PC-9 (cell line): ENCODE measurements around the gene SBNO2. TPM values are rescaled to one million over a fixed set of nuclear protein-coding genes. Genes with fewer than 3 reads are reported as not detected.

Experiments used
- BruUV-seq: library from RNA; stranded (reverse); fragments of 400-500 nt; replicated peaks from 2 replicates; lab custom pipeline; 2021; lab: Mats Ljungman, UMichigan
- CTCF ChIA-PET: fragments of 300-600 bp; sonication (Branson Sonifier 250); formaldehyde crosslinking; loops from one replicate; lab custom pipeline; 2022; ENCODE audit warnings: antibody characterized with exemption; lab: Charles Lee
- POLR2A ChIA-PET: fragments of 300-600 bp; sonication (Branson Sonifier 250); formaldehyde crosslinking; loops from one replicate; lab custom pipeline; 2022; ENCODE audit warnings: antibody characterized with exemption; ENCODE audit not compliant: unreplicated experiment; lab: Charles Lee
- DNase-seq, 2 experiments: peaks; one replicate each; pipeline versions ENCODE4 v3.0.0 to v3.0.0-alpha.2; 2015 to 2022; ENCODE audit warnings: mixed read lengths in 1 of 2
- H2AFZ ChIP-seq: fragments of 200-600 bp; sonication (generic); 2 replicates; pipeline ENCODE4 v1.8.1; 2017; ENCODE audit warnings: antibody characterized with exemption
- H3F3A ChIP-seq: fragments of 200-600 bp; sonication (generic); 2 replicates; pipeline ENCODE4 v1.8.1; 2017; ENCODE audit warnings: antibody characterized with exemption, mild to moderate bottlenecking, low read depth; ENCODE audit not compliant: insufficient read depth
- H3K27ac ChIP-seq: fragments of 200-600 bp; sonication (generic); 2 replicates; pipeline ENCODE4 v1.6.1; 2016; ENCODE audit warnings: mixed run types
- H3K27me3 ChIP-seq: fragments of 200-600 bp; sonication (generic); 2 replicates; pipeline ENCODE4 v1.6.1; 2016; ENCODE audit warnings: low read depth, mixed run types; ENCODE audit not compliant: insufficient read depth
- H3K36me3 ChIP-seq: fragments of 200-600 bp; sonication (generic); 2 replicates; pipeline ENCODE4 v1.6.1; 2016; ENCODE audit warnings: low read depth, mixed run types
- H3K4me1 ChIP-seq: fragments of 200-600 bp; sonication (generic); replicated peaks from 2 replicates; pipeline ENCODE4 v1.6.1; 2016; ENCODE audit warnings: mixed run types; ENCODE audit not compliant: insufficient read depth
- H3K4me2 ChIP-seq: fragments of 200-600 bp; sonication (generic); 2 replicates; pipeline ENCODE4 v1.6.1; 2017; ENCODE audit warnings: mixed run types
- H3K4me3 ChIP-seq: fragments of 200-600 bp; sonication (generic); 2 replicates; pipeline ENCODE4 v1.6.1; 2016; ENCODE audit warnings: mixed run types
- H3K79me2 ChIP-seq: fragments of 200-600 bp; sonication (generic); 2 replicates; pipeline ENCODE4 v1.6.1; 2017; ENCODE audit warnings: low read depth, mixed run types
- H3K9me2 ChIP-seq: fragments of 200-600 bp; sonication (generic); 2 replicates; pipeline ENCODE4 v1.8.1; 2017; ENCODE audit warnings: mild to moderate bottlenecking; ENCODE audit not compliant: insufficient read depth
- H3K9me3 ChIP-seq: fragments of 200-600 bp; sonication (generic); 2 replicates; pipeline ENCODE4 v1.8.1; 2016; ENCODE audit warnings: low read depth; ENCODE audit not compliant: insufficient read depth
- H4K20me1 ChIP-seq: fragments of 200-600 bp; sonication (generic); 2 replicates; pipeline ENCODE4 v1.8.1; 2017; ENCODE audit not compliant: insufficient read depth
- EZH2 ChIP-seq: fragments of 200-600 bp; sonication (generic); IDR thresholded peaks from 2 replicates; pipeline ENCODE4 v1.8.0; 2017; ENCODE audit warnings: antibody characterized with exemption, low read depth
- intact Hi-C: fragments of 100-400 bp; cut with micrococcal nuclease; formaldehyde crosslinking; loops from one replicate; pipeline ENCODE4 v1.10.0; 2022; ENCODE audit not compliant: unreplicated experiment
- total RNA-seq: library from RNA; stranded (reverse); gene quantifications from 2 replicates; pipeline ENCODE4 v1.2.3, GENCODE V29; 2021
- TF ChIP-seq, protein P1 (sequence below): fragments of 200-600 bp; sonication (generic); conservative IDR thresholded peaks from 2 replicates; pipeline ENCODE4 v1.6.1; 2017; ENCODE audit warnings: mixed run types, antibody characterized with exemption, mild to moderate bottlenecking, moderate library complexity

Gene SBNO2
- total RNA-seq, 1 experiment from 2014 or later = 82.4 TPM

DNA sequence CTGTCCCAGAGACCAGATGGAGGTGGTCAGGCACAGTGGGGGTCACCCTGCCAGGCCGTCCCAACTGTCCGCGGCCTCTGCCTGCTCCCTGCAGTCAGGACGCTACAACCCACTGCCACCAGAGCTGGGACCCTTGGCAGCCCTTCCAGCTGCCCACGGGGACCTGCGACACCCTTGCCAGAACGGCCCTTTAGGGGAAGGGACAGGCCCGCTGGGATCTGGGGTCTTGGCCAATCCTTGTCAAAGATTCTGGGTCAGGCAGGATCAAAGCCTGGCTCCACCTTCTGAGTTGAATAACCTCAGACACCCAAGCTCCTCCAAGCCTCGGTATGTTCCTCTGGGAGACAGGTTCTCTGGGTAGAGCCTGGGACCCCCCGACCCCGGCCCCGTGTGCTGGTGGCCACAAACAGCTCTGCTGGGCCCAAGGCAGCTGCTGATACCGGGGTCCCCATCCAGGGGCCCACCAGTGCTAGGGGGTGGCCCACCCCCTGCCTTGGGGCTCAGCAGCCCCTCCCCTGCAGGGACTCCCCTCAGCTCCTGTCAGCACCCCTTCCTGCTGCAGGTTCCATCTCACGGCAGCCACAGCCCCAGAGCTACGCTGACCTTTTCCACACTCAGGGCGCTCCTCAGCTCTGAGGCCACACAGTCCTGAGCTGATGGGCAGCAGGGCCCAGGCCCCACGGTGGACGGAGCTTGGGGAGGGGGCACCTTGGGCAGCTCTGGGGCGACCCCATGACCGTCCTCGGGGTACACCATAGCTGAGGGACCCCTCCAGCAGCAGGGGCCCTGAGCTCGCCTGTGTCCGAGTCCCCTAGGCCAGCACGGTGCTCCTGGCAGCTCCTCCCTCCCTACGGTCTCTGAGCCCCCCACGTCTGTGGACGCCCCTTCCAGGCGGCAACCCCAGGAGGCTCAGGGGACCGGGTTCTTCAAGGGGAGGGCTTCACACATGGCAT, 18.4 kb downstream of the SBNO2 start:
- intact Hi-C loops = no loop called here
- no peaks in the 10 kb centered on the region for H3K9me2 ChIP-seq
- peaks cover 19% of the 10 kb centered on the region for H3K4me1 ChIP-seq
- H3K27me3 ChIP-seq = no peaks in the 10 kb centered on the region
- H3K9me3 ChIP-seq = no peaks in the 10 kb centered on the region
- peak overlapping the region; percentile 65 for H3K27ac ChIP-seq
- peaks cover 65% of the 10 kb centered on the region for H3K79me2 ChIP-seq
- no peak for DNase-seq
- POLR2A ChIA-PET = interaction anchor here (0.6 kb wide), 1 partner anchor 14 kb away, joined by 4 read pairs; no protein-coding TSS in a partner anchor
- H4K20me1 ChIP-seq = peaks cover 44% of the 10 kb centered on the region
- peak overlapping the region; percentile 23; the same call in 1 of the 2 replicates for H3K4me3 ChIP-seq
- H3K4me2 ChIP-seq = peak overlapping the region; percentile 74
- H3F3A ChIP-seq = peaks cover 23% of the 10 kb centered on the region; the same call in 1 of the 2 replicates
- TF ChIP-seq EZH2 = no peak
- TF ChIP-seq, protein P1, sequence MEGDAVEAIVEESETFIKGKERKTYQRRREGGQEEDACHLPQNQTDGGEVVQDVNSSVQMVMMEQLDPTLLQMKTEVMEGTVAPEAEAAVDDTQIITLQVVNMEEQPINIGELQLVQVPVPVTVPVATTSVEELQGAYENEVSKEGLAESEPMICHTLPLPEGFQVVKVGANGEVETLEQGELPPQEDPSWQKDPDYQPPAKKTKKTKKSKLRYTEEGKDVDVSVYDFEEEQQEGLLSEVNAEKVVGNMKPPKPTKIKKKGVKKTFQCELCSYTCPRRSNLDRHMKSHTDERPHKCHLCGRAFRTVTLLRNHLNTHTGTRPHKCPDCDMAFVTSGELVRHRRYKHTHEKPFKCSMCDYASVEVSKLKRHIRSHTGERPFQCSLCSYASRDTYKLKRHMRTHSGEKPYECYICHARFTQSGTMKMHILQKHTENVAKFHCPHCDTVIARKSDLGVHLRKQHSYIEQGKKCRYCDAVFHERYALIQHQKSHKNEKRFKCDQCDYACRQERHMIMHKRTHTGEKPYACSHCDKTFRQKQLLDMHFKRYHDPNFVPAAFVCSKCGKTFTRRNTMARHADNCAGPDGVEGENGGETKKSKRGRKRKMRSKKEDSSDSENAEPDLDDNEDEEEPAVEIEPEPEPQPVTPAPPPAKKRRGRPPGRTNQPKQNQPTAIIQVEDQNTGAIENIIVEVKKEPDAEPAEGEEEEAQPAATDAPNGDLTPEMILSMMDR = no peak
- BruUV-seq = TSS peak; percentile 71
- H2AFZ ChIP-seq = no peak overlapping the region
- no peaks in the 10 kb centered on the region for H3K36me3 ChIP-seq
- CTCF ChIA-PET = no interaction called here

DNA sequence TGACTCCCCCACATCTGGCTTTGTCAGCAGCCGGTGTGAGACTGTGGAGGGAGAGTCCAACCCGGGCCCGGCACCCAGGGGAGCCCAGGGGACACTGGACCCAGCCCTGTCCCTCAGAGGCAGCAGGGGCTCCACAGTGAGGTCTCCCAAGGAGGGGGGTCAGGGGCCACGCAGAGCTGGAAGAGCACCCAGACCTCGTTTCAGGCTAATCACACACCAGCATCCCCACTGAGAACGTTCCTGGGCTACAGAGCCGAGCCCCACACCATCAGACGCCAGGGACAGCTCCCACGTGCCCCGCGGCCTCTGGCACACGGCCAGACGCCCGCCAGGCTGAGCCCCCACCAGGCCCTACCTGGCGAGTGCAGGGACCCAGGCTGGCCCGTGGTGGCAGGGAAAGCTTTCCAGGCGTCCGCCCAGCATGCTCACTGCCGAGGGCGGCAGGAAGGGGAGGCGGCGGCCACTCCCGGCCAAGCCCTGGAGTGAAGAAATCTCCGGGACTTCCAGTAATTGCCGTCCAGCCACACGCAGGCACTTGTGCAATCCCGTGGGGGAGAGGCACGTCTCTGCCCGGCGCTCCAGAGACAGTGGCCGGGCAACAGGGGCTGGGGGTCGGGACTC, 19.2 kb downstream of the SBNO2 start:
- Histone ChIP-seq H4K20me1 (peaks cover 37% of the 10 kb centered on the region), H3F3A (peaks cover 23% of the 10 kb centered on the region; the same call in 1 of the 2 replicates), H3K4me2 (peak overlapping the region; percentile 74), H3K27ac (peak overlapping the region; percentile 65), H3K36me3 (no peaks in the 10 kb centered on the region), H2AFZ (no peak overlapping the region), H3K4me1 (peaks cover 19% of the 10 kb centered on the region), H3K27me3 (no peaks in the 10 kb centered on the region), H3K79me2 (peaks cover 57% of the 10 kb centered on the region), H3K9me2 (no peaks in the 10 kb centered on the region), H3K9me3 (no peaks in the 10 kb centered on the region), H3K4me3 (peak overlapping the region; percentile 42; the same call in 1 of the 2 replicates)
- CTCF ChIA-PET = no interaction called here
- intact Hi-C loops = no loop called here
- peak; percentile 69 to 80 for DNase-seq
- BruUV-seq = no TSS peak
- POLR2A ChIA-PET = interaction anchor here (0.6 kb wide), 1 partner anchor 15 kb away, joined by 4 read pairs; no protein-coding TSS in a partner anchor
- no peak for TF ChIP-seq EZH2
- TF ChIP-seq, protein P1 = no peak

DNA sequence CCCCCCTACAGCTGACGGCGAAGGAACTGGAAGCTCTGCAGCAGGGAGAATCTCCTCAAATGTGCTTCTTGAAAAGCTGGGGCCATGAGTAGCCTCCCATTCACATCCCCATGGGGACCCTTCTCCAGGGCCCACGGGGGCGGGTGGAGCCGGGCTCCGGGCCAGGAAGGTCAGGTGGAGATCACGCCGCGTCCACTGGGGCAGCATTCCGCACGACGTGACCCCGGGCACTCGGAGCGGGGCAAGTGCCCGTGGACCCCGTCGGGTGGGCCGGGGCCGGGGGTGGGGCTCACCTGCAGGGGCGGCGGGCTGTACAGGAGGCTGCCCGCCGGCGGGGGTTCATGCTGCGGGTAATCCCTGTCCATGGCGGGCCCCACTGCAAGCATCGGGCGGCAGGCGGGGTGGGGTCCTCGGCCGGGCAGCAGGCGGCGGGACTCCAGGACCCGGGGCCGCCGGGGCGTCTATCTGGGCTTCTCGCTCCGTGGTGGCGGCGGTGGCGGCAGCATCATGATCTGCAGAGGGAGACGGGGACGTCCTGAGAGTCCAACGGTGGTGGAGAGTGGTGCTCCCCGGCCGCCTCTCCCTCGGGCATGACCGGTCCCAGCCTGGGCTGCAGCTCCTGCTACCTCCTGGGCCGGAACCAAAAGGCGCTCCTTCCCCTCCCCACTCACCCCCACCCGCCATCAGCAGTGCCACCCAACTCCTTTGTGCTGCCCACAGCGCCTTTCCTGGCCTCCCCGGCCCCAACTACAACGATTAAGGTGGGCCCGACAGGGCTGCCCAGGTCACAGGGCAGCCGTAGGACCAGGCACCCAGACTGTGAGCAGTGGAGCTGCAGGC, 20.0 kb downstream of the SBNO2 start:
- H3K79me2 ChIP-seq = peaks cover 56% of the 10 kb centered on the region
- H3K27me3 ChIP-seq = no peaks in the 10 kb centered on the region
- ChIA-PET CTCF (no interaction called here), POLR2A (no interaction called here)
- no peaks in the 10 kb centered on the region for H3K36me3 ChIP-seq
- DNase-seq = no peak
- intact Hi-C loops = no loop called here
- 0 out of 2 replicates have a peak overlapping the region, but pooled peaks have one; percentile 42 for H3K4me3 ChIP-seq
- H3K4me2 ChIP-seq = peak overlapping the region; percentile 74
- H3K9me3 ChIP-seq = no peaks in the 10 kb centered on the region
- peaks cover 37% of the 10 kb centered on the region for H4K20me1 ChIP-seq
- H2AFZ ChIP-seq = no peak overlapping the region
- H3K27ac ChIP-seq = peak overlapping the region; percentile 34; the same call in 1 of the 2 replicates
- no peaks in the 10 kb centered on the region for H3K9me2 ChIP-seq
- TF ChIP-seq, protein P1 = no peak
- TF ChIP-seq EZH2 = no peak
- BruUV-seq = no TSS peak
- peaks cover 23% of the 10 kb centered on the region; the same call in 1 of the 2 replicates for H3F3A ChIP-seq
- peaks cover 19% of the 10 kb centered on the region for H3K4me1 ChIP-seq
